Fibroblast of the aortic adventitia (primary cell): Measurements from ENCODE around the gene RABGAP1L. TPM values are rescaled to one million over a fixed set of nuclear protein-coding genes. Genes with fewer than 3 reads are reported as not detected.

Source experiments
- DNase-seq: peaks from one replicate; pipeline ENCODE4 v3.0.0-alpha.2; 2010; ENCODE audit warnings: low read depth
- H3K4me3 ChIP-seq: 2 replicates; pipeline ENCODE4 v1.5.1; 2011; ENCODE audit warnings: low read depth, mild to moderate bottlenecking, control low read depth, low read length, moderate library complexity
- total RNA-seq: library from RNA; depleted of rRNA; stranded (reverse); fragments of >200 nt; gene quantifications from 2 replicates; pipeline ENCODE4 v1.2.3, GENCODE V29; 2012; ENCODE audit warnings: low replicate concordance
- TF ChIP-seq, protein P1 (sequence below): IDR thresholded peaks from 2 replicates; pipeline ENCODE4 v1.5.1; 2011; ENCODE audit warnings: mild to moderate bottlenecking, low read length, control low read depth, inconsistent platforms; ENCODE audit not compliant: insufficient read depth

Gene RABGAP1L
- total RNA-seq, 1 donor, result 39.9 TPM

DNA sequence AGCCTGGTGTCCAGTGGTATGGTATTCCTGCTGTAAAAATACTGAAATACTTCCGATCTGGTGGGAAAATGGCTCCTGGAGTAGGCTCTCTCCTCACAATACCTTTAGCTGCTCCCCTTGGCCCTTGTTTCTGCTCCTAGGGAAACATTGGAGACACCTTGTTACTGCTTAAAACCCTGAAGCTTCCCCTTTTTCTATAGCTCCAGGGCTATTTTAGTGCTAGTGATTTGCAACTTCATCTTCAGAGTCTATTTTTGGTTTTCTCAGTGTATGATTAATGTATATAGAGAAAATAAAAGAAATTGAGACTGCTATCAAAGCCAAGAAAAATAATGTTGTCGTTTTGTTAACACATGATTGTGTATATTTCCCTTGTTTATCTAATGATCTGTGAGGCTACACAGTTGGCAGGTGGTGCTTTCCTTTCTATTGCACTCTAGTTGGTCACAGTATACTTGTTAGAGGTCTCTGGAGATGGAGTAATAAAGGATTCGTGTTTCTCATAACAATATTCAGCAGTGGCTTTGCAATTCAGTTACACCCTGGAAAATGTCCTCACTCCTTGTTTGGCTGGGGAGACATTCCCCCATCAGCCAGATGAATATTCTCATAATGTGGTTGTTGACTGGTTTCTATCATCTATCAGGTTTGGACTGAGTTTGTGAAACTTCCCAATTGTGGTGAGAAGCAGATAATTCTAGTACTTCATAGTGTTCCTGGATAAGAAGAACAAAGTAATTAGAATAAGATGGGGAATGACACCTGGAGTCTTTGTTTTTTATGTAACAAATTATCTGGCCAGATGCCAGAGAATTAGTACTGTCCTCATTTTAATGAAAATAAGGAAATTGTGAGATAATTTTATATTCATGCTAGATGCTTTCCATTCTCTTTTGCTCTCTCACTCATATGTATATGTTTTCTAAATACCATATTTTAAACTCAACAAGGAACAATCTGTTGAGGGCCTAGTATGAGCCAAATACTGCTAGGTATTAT lies 795.6 kb downstream of the RABGAP1L start:
- no peak for DNase-seq
- no peak overlapping the region for H3K4me3 ChIP-seq
- TF ChIP-seq, protein P1, sequence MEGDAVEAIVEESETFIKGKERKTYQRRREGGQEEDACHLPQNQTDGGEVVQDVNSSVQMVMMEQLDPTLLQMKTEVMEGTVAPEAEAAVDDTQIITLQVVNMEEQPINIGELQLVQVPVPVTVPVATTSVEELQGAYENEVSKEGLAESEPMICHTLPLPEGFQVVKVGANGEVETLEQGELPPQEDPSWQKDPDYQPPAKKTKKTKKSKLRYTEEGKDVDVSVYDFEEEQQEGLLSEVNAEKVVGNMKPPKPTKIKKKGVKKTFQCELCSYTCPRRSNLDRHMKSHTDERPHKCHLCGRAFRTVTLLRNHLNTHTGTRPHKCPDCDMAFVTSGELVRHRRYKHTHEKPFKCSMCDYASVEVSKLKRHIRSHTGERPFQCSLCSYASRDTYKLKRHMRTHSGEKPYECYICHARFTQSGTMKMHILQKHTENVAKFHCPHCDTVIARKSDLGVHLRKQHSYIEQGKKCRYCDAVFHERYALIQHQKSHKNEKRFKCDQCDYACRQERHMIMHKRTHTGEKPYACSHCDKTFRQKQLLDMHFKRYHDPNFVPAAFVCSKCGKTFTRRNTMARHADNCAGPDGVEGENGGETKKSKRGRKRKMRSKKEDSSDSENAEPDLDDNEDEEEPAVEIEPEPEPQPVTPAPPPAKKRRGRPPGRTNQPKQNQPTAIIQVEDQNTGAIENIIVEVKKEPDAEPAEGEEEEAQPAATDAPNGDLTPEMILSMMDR, result no peak

DNA sequence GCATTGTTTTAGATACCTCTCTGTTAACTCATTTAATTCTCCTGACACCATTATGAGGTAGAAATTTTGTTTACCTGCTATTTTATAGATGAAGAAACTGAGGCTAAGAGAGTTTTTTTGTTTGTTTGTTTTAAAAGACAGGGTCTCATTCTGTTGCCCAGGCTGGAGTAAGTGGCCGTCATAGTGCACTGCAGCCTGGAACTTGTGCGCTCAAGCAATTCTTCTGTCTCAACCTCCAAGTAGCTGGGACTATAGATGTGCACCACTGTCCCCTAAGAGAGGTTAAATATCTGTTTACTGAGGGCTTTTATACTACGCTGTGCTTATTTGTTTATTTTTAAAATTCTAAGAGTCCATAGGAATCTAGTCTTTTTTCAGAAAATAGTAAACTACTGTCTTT lies 796.8 kb downstream of the RABGAP1L start:
- no peak overlapping the region for H3K4me3 ChIP-seq
- TF ChIP-seq, protein P1, result no peak
- DNase-seq, result no peak

DNA sequence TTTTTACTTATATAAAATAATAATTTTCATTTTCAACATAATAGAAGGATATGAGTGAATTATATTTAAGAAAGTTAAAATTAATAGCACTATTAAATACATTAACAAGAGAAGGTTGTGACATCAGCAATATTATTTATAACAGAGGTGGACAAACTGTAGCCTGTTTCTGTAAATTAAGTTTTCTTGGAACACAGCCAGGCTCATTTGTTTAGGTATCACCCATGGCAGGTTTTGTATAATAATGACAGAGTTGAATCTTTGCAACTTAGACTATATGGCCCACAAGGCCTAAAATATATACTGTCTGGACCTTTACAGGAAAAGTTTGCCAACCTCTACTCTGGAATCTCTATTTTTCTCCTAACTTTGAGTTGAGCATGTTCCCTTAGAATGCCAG lies 797.7 kb downstream of the RABGAP1L start:
- H3K4me3 ChIP-seq, result no peak overlapping the region
- TF ChIP-seq, protein P1, result no peak
- no peak for DNase-seq

DNA sequence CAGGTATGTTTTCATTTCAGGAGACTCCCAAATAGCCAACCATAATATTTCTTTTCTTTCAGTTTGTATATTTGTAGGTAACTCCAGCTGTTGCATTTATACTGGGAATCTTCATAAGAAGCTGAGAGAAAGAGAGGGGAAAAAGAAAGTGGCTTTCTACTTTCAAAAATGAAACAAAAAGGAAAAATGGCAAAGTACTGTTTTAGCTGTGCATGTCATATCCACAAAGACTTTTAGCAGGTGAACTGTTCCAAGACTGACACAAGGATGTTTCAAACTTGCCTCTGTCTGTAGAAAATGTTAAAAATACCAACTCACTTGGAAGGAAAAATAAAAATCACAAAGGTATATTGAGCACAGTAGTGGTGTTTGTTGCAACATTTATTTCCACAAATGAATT lies 798.5 kb downstream of the RABGAP1L start:
- no peak for DNase-seq
- TF ChIP-seq, protein P1, result no peak
- H3K4me3 ChIP-seq, result no peak overlapping the region

DNA sequence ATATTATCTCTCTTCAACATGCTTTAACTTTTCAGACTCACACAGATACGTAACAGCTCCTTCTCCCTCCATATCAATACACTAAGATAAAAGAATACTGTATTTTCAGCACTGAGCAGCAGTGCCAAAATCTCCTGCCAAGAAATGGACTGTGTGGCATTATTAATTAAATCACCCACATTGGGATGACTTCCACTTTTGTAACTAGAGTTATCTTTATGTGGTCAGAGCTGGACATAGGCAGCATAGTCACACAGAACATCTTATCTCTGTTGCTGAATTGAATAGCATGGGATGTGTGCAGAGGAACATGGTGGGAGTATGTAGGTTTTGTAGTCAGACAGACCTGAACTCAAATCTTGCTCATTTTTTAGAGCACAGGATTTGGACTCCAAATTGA lies 799.1 kb downstream of the RABGAP1L start:
- TF ChIP-seq, protein P1, result no peak
- peak; percentile 28 for DNase-seq
- no peak overlapping the region for H3K4me3 ChIP-seq

DNA sequence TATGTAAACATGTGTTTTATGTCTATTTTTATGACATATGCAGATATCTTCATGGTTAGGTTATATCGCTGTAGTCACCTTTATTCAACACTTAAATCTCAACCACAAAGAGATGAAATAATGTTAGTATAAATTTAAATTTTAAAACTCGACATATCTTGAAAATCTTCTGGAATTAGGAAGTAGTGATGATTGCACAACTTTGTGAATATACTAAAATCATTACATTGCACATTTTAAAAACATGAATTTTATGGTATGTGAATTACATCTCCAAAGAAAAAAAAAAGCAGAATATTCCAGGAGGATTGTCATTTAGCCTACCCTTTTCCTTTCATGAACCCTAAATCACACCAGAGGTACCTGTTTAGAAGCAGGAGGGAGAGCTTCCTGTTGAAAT lies 801.0 kb downstream of the RABGAP1L start:
- DNase-seq, result no peak
- TF ChIP-seq, protein P1, result no peak
- no peak overlapping the region for H3K4me3 ChIP-seq
